ENCODE measurements around the gene KLHDC8A. TPM values are rescaled to one million over a fixed set of nuclear protein-coding genes. Genes with fewer than 3 reads are reported as not detected.

Gene KLHDC8A
- total RNA-seq, 6 experiments from 2014 or later, result 0.22 to 0.44 TPM; not detected in 4

DNA sequence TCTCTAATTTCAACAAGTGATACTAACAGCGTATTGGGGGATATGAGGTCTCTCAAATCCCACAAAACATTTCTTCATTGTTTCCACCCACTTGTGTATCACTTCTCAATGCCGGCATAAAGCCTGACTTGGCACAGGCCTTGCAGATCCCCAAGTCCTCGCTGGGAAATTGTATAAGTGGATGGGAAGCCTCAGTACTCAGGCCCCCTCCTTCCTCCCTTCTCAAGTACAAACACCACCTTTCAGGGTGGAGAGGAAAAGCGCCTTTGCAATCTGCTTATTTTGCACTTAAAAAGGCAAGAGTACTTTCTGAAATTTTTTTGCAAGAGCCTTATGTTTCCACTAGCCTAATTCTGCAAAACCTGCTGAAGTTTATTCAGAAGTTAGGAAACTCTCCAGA is 25.8 kb upstream of the KLHDC8A start:
- Histone ChIP-seq H3K4me1 (no peaks in the 10 kb centered on the region), H3K36me3 (no peaks in the 10 kb centered on the region), H3K4me3 (no peak overlapping the region), H3K27me3 (no peaks in the 10 kb centered on the region), H3K9me3 (peaks cover 0 to 3% (median 0%) of the 10 kb centered on the region in 4 donors), H3K27ac (no peak overlapping the region)
- TF ChIP-seq, protein P1, sequence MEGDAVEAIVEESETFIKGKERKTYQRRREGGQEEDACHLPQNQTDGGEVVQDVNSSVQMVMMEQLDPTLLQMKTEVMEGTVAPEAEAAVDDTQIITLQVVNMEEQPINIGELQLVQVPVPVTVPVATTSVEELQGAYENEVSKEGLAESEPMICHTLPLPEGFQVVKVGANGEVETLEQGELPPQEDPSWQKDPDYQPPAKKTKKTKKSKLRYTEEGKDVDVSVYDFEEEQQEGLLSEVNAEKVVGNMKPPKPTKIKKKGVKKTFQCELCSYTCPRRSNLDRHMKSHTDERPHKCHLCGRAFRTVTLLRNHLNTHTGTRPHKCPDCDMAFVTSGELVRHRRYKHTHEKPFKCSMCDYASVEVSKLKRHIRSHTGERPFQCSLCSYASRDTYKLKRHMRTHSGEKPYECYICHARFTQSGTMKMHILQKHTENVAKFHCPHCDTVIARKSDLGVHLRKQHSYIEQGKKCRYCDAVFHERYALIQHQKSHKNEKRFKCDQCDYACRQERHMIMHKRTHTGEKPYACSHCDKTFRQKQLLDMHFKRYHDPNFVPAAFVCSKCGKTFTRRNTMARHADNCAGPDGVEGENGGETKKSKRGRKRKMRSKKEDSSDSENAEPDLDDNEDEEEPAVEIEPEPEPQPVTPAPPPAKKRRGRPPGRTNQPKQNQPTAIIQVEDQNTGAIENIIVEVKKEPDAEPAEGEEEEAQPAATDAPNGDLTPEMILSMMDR (IDR thresholded peaks at IDR 0.05), result no peak
- no peak for TF ChIP-seq POLR2A (IDR thresholded peaks at IDR 0.05)
- no peak for ATAC-seq
- 68% methylated on average over 4 of the region's 4 CpGs for WGBS (ENCODE audit: insufficient coverage, low coverage, low lambda C conversion rate, missing lambda C conversion rate)
- no peak for DNase-seq
- intact Hi-C loops (cut with DNase I), result no loop called here

DNA sequence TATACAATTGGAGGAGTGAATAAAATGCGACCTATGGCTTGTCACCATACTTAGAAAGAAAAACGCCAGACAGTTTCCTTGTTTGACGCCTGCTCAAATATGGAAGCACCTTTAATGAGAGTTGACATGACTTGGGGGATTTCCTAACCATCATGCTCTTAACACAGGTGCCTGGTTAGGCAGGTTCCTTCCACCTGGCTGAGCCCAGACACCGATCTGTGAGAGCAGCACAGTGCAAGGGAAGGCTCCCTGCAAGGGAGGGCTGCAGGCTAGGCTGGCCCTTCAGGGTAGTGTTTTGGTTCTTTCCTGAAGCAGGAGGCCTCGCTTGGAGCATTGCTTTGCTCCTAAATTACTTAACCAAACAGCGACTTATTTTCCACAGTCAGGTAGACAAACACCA is 24.6 kb upstream of the KLHDC8A start:
- ATAC-seq, result no peak
- TF ChIP-seq, protein P1 (IDR thresholded peaks at IDR 0.05), result no peak
- no peak for TF ChIP-seq POLR2A (IDR thresholded peaks at IDR 0.05)
- no peaks in the 10 kb centered on the region for H3K27me3 ChIP-seq
- no peaks in the 10 kb centered on the region for H3K36me3 ChIP-seq
- no peak overlapping the region for H3K4me3 ChIP-seq
- DNase-seq, result no peak
- intact Hi-C loops (cut with DNase I), result no loop called here
- WGBS (ENCODE audit: insufficient coverage, low coverage, low lambda C conversion rate, missing lambda C conversion rate), result 68% methylated on average over 5 of the region's 6 CpGs
- H3K27ac ChIP-seq, result no peak overlapping the region
- H3K9me3 ChIP-seq, result no peaks in the 10 kb centered on the region
- H3K4me1 ChIP-seq, result no peaks in the 10 kb centered on the region

DNA sequence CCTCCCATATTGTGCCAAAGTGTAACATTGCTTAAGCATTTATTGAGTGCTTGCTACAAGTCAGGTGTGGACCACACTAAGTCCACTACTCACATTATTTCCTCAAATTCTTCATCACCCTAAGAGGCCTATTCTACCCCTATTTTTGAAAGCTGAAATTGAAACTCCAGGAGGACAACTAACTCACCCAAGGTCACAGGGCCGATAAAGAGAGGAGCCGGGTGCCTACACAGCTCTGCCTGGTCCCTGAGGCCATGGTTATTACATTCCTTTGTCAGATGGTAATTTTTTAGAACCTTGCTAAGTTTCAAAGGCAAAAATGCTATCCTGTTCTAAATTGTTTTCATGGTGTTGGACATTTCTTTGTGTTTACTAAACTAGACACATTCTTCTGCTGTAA is 24.2 kb upstream of the KLHDC8A start:
- no peaks in the 10 kb centered on the region for H3K36me3 ChIP-seq
- DNase-seq (no peak), ATAC-seq (no peak)
- no peaks in the 10 kb centered on the region for H3K27me3 ChIP-seq
- no peaks in the 10 kb centered on the region for H3K9me3 ChIP-seq
- H3K4me3 ChIP-seq, result no peak overlapping the region
- 92% methylated on average over 2 of the region's 2 CpGs for WGBS (ENCODE audit: insufficient coverage, low coverage, low lambda C conversion rate, missing lambda C conversion rate)
- TF ChIP-seq, protein P1 (IDR thresholded peaks at IDR 0.05), result no peak
- TF ChIP-seq POLR2A (IDR thresholded peaks at IDR 0.05), result no peak
- no peaks in the 10 kb centered on the region for H3K4me1 ChIP-seq
- H3K27ac ChIP-seq, result no peak overlapping the region
- intact Hi-C loops (cut with DNase I), result no loop called here

DNA sequence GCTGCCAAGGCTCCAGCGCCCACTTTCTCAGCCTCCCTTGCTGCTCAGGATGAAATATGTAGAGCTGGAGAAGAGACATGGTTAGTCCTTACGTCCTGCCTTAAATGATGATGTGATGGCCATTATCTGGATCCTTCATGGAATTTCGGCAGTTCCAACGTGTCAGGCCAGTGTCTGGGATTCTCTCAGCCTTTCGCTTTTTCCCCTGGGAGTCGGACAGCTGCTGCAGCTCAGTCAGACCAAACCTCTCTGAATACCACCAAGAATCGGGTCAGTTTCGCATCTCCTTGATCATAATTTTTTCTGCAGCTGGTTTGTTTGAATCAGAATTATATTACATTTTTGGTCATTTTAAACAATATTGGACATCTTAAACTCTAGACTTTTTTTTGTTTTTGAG is 22.3 kb upstream of the KLHDC8A start:
- H3K27ac ChIP-seq, result no peak overlapping the region
- no peaks in the 10 kb centered on the region for H3K36me3 ChIP-seq
- TF ChIP-seq POLR2A (IDR thresholded peaks at IDR 0.05), result no peak
- TF ChIP-seq, protein P1 (IDR thresholded peaks at IDR 0.05), result no peak
- no peaks in the 10 kb centered on the region for H3K9me3 ChIP-seq
- no peak overlapping the region for H3K4me3 ChIP-seq
- ATAC-seq (no peak), DNase-seq (no peak)
- WGBS (ENCODE audit: insufficient coverage, low coverage, low lambda C conversion rate, missing lambda C conversion rate), result 68% methylated on average over 7 of the region's 8 CpGs
- intact Hi-C loops (cut with DNase I), result no loop called here
- H3K27me3 ChIP-seq, result peaks cover 0 to 4% of the 10 kb centered on the region in 2 donors
- H3K4me1 ChIP-seq, result no peaks in the 10 kb centered on the region

DNA sequence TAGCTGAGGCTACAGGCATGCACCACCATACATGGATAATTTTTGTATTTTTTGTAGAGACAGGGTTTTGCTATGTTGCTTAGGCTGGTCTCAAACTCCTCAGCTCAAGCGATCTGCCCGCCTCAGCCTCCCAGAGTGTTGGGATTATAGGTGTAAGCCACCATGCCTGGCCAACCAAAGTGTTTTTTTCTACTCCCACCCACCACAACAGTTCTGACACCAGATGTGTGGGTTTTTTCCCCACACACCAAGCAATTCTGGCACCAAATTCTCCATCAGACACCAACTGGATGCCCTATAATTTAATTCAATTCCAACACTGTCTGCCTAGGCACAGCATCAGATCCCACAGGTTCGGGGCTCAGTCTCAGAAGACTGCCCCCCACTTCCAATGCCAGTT is 20.6 kb upstream of the KLHDC8A start:
- Histone ChIP-seq H3K4me3 (no peak overlapping the region), H3K9me3 (no peaks in the 10 kb centered on the region), H3K27ac (no peak overlapping the region), H3K4me1 (no peaks in the 10 kb centered on the region), H3K27me3 (peaks cover 0 to 15% of the 10 kb centered on the region in 2 donors), H3K36me3 (no peaks in the 10 kb centered on the region)
- DNase-seq (no peak), ATAC-seq (no peak)
- intact Hi-C loops (cut with DNase I), result no loop called here
- WGBS (ENCODE audit: insufficient coverage, low coverage, low lambda C conversion rate, missing lambda C conversion rate), result 50% methylated on average over 1 of the region's 3 CpGs
- no peak for TF ChIP-seq POLR2A (IDR thresholded peaks at IDR 0.05)
